GM06990 (cell line): ENCODE results near the gene CCNT2.
"Not testable (repeated sequence)": the region's sequence is repeated elsewhere in the genome, so short reads cannot be mapped to it uniquely, and the experiment has no call there.

Experiments used
- DNase-seq: peaks from one replicate; pipeline ENCODE4 v3.0.0-alpha.2; 2011; ENCODE audit not compliant: insufficient read length; ENCODE audit errors: extremely low read depth
- H3K27me3 ChIP-seq: replicated peaks from 2 replicates; pipeline ENCODE4 v1.6.0; 2011; ENCODE audit warnings: low read length; ENCODE audit not compliant: control insufficient read depth, insufficient read depth
- H3K36me3 ChIP-seq: 2 replicates; pipeline ENCODE4 v1.5.1; 2011; ENCODE audit warnings: low read length; ENCODE audit not compliant: control insufficient read depth, insufficient read depth
- H3K4me3 ChIP-seq: replicated peaks from 2 replicates; pipeline ENCODE4 v1.5.1; 2011; ENCODE audit warnings: low read depth, mild to moderate bottlenecking, control low read depth, low read length
- TF ChIP-seq, protein P1 (sequence below): IDR thresholded peaks from 2 replicates; pipeline ENCODE4 v1.5.1; 2011; ENCODE audit warnings: low read length, control low read depth, mild to moderate bottlenecking, inconsistent platforms; ENCODE audit not compliant: insufficient read depth, poor library complexity, severe bottlenecking

The CCNT2 gene

GRCh38 chr2:134973241-134974138, 54.9 kb downstream of the CCNT2 start:
- DNase-seq = peak; percentile 62
- TF ChIP-seq, protein P1, sequence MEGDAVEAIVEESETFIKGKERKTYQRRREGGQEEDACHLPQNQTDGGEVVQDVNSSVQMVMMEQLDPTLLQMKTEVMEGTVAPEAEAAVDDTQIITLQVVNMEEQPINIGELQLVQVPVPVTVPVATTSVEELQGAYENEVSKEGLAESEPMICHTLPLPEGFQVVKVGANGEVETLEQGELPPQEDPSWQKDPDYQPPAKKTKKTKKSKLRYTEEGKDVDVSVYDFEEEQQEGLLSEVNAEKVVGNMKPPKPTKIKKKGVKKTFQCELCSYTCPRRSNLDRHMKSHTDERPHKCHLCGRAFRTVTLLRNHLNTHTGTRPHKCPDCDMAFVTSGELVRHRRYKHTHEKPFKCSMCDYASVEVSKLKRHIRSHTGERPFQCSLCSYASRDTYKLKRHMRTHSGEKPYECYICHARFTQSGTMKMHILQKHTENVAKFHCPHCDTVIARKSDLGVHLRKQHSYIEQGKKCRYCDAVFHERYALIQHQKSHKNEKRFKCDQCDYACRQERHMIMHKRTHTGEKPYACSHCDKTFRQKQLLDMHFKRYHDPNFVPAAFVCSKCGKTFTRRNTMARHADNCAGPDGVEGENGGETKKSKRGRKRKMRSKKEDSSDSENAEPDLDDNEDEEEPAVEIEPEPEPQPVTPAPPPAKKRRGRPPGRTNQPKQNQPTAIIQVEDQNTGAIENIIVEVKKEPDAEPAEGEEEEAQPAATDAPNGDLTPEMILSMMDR = no peak
- H3K36me3 ChIP-seq = no peaks in the 10 kb centered on the region
- H3K27me3 ChIP-seq = no peaks in the 10 kb centered on the region
- no peak overlapping the region for H3K4me3 ChIP-seq

DNA sequence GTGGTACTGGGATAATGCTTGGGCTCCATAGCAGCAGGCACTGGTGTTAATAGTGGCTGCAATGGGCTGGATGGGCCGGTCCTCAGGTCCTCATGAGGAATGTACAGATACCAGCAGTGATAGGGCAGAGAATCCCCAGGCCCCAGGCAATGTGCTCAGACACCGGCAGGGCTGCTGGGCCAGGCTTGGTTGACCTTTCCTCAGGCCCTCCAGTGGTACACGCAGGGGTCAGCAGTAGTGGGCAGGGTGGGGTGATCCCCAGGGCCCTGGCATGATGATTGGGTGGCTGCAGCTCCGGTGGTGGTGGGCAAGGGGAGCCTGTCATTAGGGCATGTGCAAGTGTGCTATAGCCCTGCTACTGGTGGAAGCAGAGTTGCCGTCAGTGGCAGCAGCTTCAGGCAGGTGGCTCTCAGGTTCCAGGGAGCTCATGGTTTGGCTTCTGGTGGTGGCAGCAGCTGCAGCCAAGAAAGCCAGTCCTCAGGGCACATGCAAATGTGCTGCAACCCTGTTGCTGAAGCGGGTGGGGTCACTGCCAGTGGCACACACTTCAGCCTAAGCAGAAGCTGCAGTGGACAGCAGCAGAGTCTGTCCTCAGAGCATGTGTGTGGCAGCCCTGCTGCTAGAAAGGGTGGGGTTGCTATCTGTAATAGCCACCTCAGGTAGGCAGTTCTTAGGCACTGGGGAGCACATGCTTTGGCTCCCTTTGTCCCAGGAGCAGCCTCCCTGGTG, 56.8 kb downstream of the CCNT2 start:
- no peak overlapping the region for H3K4me3 ChIP-seq
- no peak for DNase-seq
- TF ChIP-seq, protein P1 = no peak

DNA sequence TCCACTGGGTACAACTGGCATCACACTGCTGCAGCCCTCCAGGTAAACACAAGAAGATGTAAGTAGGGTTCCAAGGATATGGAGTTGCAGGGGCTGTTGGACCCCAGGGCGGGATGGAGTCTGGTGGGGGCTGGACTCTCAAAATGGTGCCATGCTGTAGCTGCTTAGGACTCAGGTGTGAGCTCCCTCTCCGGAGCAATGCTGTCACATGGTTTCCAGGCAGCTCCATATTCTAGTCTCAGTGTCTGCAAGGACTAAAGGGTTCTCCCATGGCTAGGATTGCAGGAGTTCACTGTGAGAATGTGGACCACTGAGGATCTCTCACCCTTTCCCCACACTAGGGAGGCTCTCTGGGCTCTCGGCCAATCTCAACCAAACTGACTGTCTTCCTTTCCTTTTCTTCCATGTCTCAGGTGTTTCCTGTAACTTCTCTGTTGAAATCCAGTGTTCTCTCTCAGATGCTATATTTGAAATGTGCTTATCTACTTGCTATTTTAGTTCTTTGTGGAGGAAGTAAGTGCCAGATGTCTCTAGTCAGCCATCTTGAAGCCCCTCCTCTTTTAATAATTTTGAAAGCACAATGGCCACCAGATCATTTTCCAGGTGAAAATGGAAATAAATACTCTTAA, 57.6 kb downstream of the CCNT2 start:
- Histone ChIP-seq H3K36me3 (no peaks in the 10 kb centered on the region), H3K4me3 (no peak overlapping the region), H3K27me3 (no peaks in the 10 kb centered on the region)
- no peak for DNase-seq
- TF ChIP-seq, protein P1 = no peak

More for the DNA sequence above, 56.8 kb downstream of the CCNT2 start:
- H3K27me3 ChIP-seq = no peaks in the 10 kb centered on the region
- H3K36me3 ChIP-seq = no peaks in the 10 kb centered on the region

GRCh38 chr2:134977104-134977503, 58.5 kb downstream of the CCNT2 start:
- H3K36me3 ChIP-seq, H3K4me3 ChIP-seq, H3K27me3 ChIP-seq, DNase-seq: not testable (repeated sequence)

- no peak for DNase-seq
- Histone ChIP-seq H3K4me3 (no peak overlapping the region), H3K36me3 (no peaks in the 10 kb centered on the region), H3K27me3 (no peaks in the 10 kb centered on the region)
- TF ChIP-seq, protein P1 = no peak
Measured at GRCh38 chr2:134979221-134979620, 60.6 kb downstream of the CCNT2 start.

- TF ChIP-seq, protein P1 = no peak
- no peaks in the 10 kb centered on the region for H3K36me3 ChIP-seq
Measured at GRCh38 chr2:134980639-134981038, 62.0 kb downstream of the CCNT2 start.

More at GRCh38 chr2:134980639-134981038, 62.0 kb downstream of the CCNT2 start:
- DNase-seq = no peak
- Histone ChIP-seq H3K4me3 (no peak overlapping the region), H3K27me3 (no peaks in the 10 kb centered on the region)
